ENCODE results near the gene CRYBA2. TPM values are rescaled to one million over a fixed set of nuclear protein-coding genes. Genes with fewer than 3 reads are reported as not detected.

The CRYBA2 gene
- polyA plus RNA-seq, 6 donors from 2014 or later: not detected

- H3K4me1 Mint-ChIP-seq: peaks cover 33 to 49% (median 43%) of the 10 kb centered on the region in 3 donors
- peak overlapping the region; percentile 86 to 93 (median 88) for H3K4me3 Mint-ChIP-seq
- H3K36me3 Mint-ChIP-seq: peaks cover 0 to 6% of the 10 kb centered on the region in 2 donors
- ATAC-seq (ENCODE audit: low read depth in 2 of 2) (peak; percentile 3 to 10), DNase-seq (no peak)
- H3K27ac Mint-ChIP-seq: peak overlapping the region in 5 of 6 donors; percentile 52 to 96 (median 75)
- H3K9me3 Mint-ChIP-seq: peaks cover 0 to 2% (median 0%) of the 10 kb centered on the region in 7 donors
- peaks cover 62 to 95% (median 89%) of the 10 kb centered on the region in 3 donors for H3K27me3 Mint-ChIP-seq
These were observed 11.8 kb downstream of the CRYBA2 start for GRCh38 chr2:218981390-218981880.

- peaks cover 29 to 44% (median 38%) of the 10 kb centered on the region in 3 donors for H3K4me1 Mint-ChIP-seq
- H3K27ac Mint-ChIP-seq: peak overlapping the region in 3 of 6 donors; percentile 52 to 96 (median 91)
- peak overlapping the region; percentile 86 to 93 (median 88) for H3K4me3 Mint-ChIP-seq
- peaks cover 0 to 6% of the 10 kb centered on the region in 2 donors for H3K36me3 Mint-ChIP-seq
- no peak for DNase-seq
- no peak for ATAC-seq (ENCODE audit: low read depth in 2 of 2)
- peaks cover 0 to 2% (median 0%) of the 10 kb centered on the region in 7 donors for H3K9me3 Mint-ChIP-seq
- peaks cover 63 to 95% (median 89%) of the 10 kb centered on the region in 3 donors for H3K27me3 Mint-ChIP-seq
These were observed 12.4 kb downstream of the CRYBA2 start for GRCh38 chr2:218980735-218981389.

- peak; percentile 86 to 88 for ATAC-seq (ENCODE audit: low read depth in 2 of 2)
- Mint-ChIP-seq H3K27me3 (peaks cover 65 to 97% (median 90%) of the 10 kb centered on the region in 3 donors), H3K9me3 (peaks cover 0 to 2% (median 0%) of the 10 kb centered on the region in 7 donors), H3K36me3 (peaks cover 0 to 6% of the 10 kb centered on the region in 2 donors), H3K27ac (peak overlapping the region in 3 of 6 donors; percentile 5 to 81 (median 18)), H3K4me3 (peak overlapping the region; percentile 68 to 89 (median 83)), H3K4me1 (peaks cover 24 to 39% (median 33%) of the 10 kb centered on the region in 3 donors)
- DNase-seq: peak; percentile 79
These were observed 13.1 kb downstream of the CRYBA2 start for GRCh38 chr2:218979846-218980734.

- Mint-ChIP-seq H3K4me1 (peaks cover 4 to 10% (median 8%) of the 10 kb centered on the region in 3 donors), H3K36me3 (no peaks in the 10 kb centered on the region), H3K27ac (peak overlapping the region in 1 of 6 donors; percentile 6), H3K9me3 (peaks cover 0 to 5% (median 0%) of the 10 kb centered on the region in 7 donors), H3K4me3 (no peak overlapping the region), H3K27me3 (peaks cover 60 to 86% (median 81%) of the 10 kb centered on the region in 3 donors)
- ATAC-seq (ENCODE audit: low read depth in 2 of 2): no peak
- DNase-seq: no peak
These were observed 18.0 kb downstream of the CRYBA2 start for GRCh38 chr2:218975060-218975777.

GRCh38 chr2:218970894-218971293, 22.3 kb downstream of the CRYBA2 start:
- H3K4me1 Mint-ChIP-seq: no peaks in the 10 kb centered on the region
- H3K27ac Mint-ChIP-seq: no peak overlapping the region
- peaks cover 53 to 75% (median 69%) of the 10 kb centered on the region in 3 donors for H3K27me3 Mint-ChIP-seq
- H3K4me3 Mint-ChIP-seq: no peak overlapping the region
- H3K36me3 Mint-ChIP-seq: no peaks in the 10 kb centered on the region
- H3K9me3 Mint-ChIP-seq: peaks cover 0 to 8% (median 0%) of the 10 kb centered on the region in 7 donors
- ATAC-seq (ENCODE audit: low read depth in 2 of 2): no peak
- DNase-seq: no peak

GRCh38 chr2:218964041-218964771, 29.0 kb downstream of the CRYBA2 start:
- no peak for DNase-seq
- H3K27me3 Mint-ChIP-seq: peaks cover 49 to 72% (median 53%) of the 10 kb centered on the region in 3 donors
- peak overlapping the region in 1 of 6 donors; percentile 66 for H3K27ac Mint-ChIP-seq
- peaks cover 0 to 10% of the 10 kb centered on the region in 2 donors for H3K36me3 Mint-ChIP-seq
- no peak for ATAC-seq (ENCODE audit: low read depth in 2 of 2)
- peaks cover 0 to 7% (median 4%) of the 10 kb centered on the region in 7 donors for H3K9me3 Mint-ChIP-seq
- peaks cover 7 to 21% (median 14%) of the 10 kb centered on the region in 3 donors for H3K4me1 Mint-ChIP-seq
- peak overlapping the region in 1 of 8 donors; percentile 16 for H3K4me3 Mint-ChIP-seq

DNA sequence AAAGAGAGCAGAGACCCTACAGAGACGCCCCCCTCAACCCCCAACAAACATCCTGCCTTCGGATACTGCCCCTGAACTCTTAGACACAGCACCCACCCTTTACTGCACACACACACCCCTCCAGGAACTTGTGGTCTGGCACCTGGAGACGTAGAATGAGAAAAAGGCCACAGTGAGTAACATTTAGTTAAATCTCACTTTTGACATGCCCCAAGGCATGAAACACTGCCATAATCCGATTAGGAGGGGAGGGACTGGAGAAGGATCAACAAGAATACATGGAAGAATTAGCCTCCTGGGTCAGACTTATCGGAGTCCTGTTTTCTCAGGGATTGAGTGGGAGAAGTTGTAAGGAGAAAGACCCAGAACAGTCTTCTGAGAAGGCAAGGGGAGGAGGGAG, 29.6 kb downstream of the CRYBA2 start:
- Mint-ChIP-seq H3K27me3 (peaks cover 51 to 73% (median 53%) of the 10 kb centered on the region in 3 donors), H3K4me1 (peaks cover 7 to 26% (median 19%) of the 10 kb centered on the region in 3 donors), H3K27ac (peak overlapping the region in 1 of 6 donors; percentile 8), H3K9me3 (peaks cover 0 to 7% (median 4%) of the 10 kb centered on the region in 7 donors), H3K4me3 (no peak overlapping the region), H3K36me3 (peaks cover 0 to 10% of the 10 kb centered on the region in 2 donors)
- DNase-seq: no peak
- ATAC-seq (ENCODE audit: low read depth in 2 of 2): no peak

- H3K4me3 Mint-ChIP-seq: peak overlapping the region in 1 of 8 donors; percentile 41
- H3K9me3 Mint-ChIP-seq: peaks cover 0 to 7% (median 4%) of the 10 kb centered on the region in 7 donors
- H3K27me3 Mint-ChIP-seq: peaks cover 53 to 76% (median 54%) of the 10 kb centered on the region in 3 donors
- DNase-seq (peak; percentile 33), ATAC-seq (ENCODE audit: low read depth in 2 of 2) (no peak)
- H3K36me3 Mint-ChIP-seq: peaks cover 0 to 10% of the 10 kb centered on the region in 2 donors
- peaks cover 7 to 26% (median 19%) of the 10 kb centered on the region in 3 donors for H3K4me1 Mint-ChIP-seq
- peak overlapping the region in 1 of 6 donors; percentile 27 for H3K27ac Mint-ChIP-seq
These were observed 30.2 kb downstream of the CRYBA2 start for GRCh38 chr2:218962859-218963492.

- Mint-ChIP-seq H3K27me3 (peaks cover 57 to 78% (median 59%) of the 10 kb centered on the region in 3 donors), H3K4me1 (peaks cover 7 to 26% (median 19%) of the 10 kb centered on the region in 3 donors), H3K4me3 (peak overlapping the region in 4 of 8 donors; percentile 25 to 73 (median 68)), H3K9me3 (peaks cover 0 to 7% (median 4%) of the 10 kb centered on the region in 7 donors), H3K27ac (peak overlapping the region in 2 of 6 donors; percentile 54 to 55), H3K36me3 (peaks cover 0 to 10% of the 10 kb centered on the region in 2 donors)
- DNase-seq (no peak), ATAC-seq (ENCODE audit: low read depth in 2 of 2) (no peak)
These were observed 31.3 kb downstream of the CRYBA2 start for GRCh38 chr2:218961651-218962570.

- Mint-ChIP-seq H3K4me3 (peak overlapping the region in 7 of 8 donors; percentile 25 to 85 (median 67)), H3K4me1 (peaks cover 7 to 26% (median 19%) of the 10 kb centered on the region in 3 donors), H3K36me3 (peaks cover 0 to 10% of the 10 kb centered on the region in 2 donors), H3K27me3 (peaks cover 55 to 79% (median 60%) of the 10 kb centered on the region in 3 donors), H3K27ac (peak overlapping the region in 2 of 6 donors; percentile 55 to 63), H3K9me3 (peaks cover 0 to 7% (median 4%) of the 10 kb centered on the region in 7 donors)
- no peak for ATAC-seq (ENCODE audit: low read depth in 2 of 2)
- no peak for DNase-seq
These were observed 32.0 kb downstream of the CRYBA2 start for GRCh38 chr2:218961229-218961628.
